ENCODE results near the gene RPL13.

Gene RPL13

GRCh38 chr16:89534252-89534756 is 26.2 kb upstream of the RPL13 start:
- H3K4me3 ChIP-seq (ENCODE audit: low read length) = no peak overlapping the region
- peaks cover 40% of the 10 kb centered on the region for H3K36me3 ChIP-seq (ENCODE audit: control insufficient read depth, insufficient read depth, low read length)
- H3K9ac ChIP-seq (ENCODE audit: low read length) = no peak overlapping the region
- H3K4me1 ChIP-seq (ENCODE audit: control insufficient read depth, insufficient read depth, low read length) = no peaks in the 10 kb centered on the region
- H3K27ac ChIP-seq (ENCODE audit: low read depth, low read length) = no peak overlapping the region
- no peaks in the 10 kb centered on the region for H3K27me3 ChIP-seq (ENCODE audit: control insufficient read depth, insufficient read depth, low read length)

GRCh38 chr16:89536371-89536770 is 24.1 kb upstream of the RPL13 start:
- Histone ChIP-seq H3K27me3 (ENCODE audit: control insufficient read depth, insufficient read depth, low read length) (no peaks in the 10 kb centered on the region), H3K9ac (ENCODE audit: low read length) (no peak overlapping the region), H3K36me3 (ENCODE audit: control insufficient read depth, insufficient read depth, low read length) (peaks cover 35% of the 10 kb centered on the region), H3K4me3 (ENCODE audit: low read length) (no peak overlapping the region), H3K4me1 (ENCODE audit: control insufficient read depth, insufficient read depth, low read length) (no peaks in the 10 kb centered on the region), H3K27ac (ENCODE audit: low read depth, low read length) (no peak overlapping the region)

GRCh38 chr16:89536886-89537548 is 23.5 kb upstream of the RPL13 start:
- Histone ChIP-seq H3K4me3 (ENCODE audit: low read length) (no peak overlapping the region), H3K36me3 (ENCODE audit: control insufficient read depth, insufficient read depth, low read length) (peaks cover 31% of the 10 kb centered on the region), H3K9ac (ENCODE audit: low read length) (no peak overlapping the region), H3K27ac (ENCODE audit: low read depth, low read length) (no peak overlapping the region), H3K27me3 (ENCODE audit: control insufficient read depth, insufficient read depth, low read length) (no peaks in the 10 kb centered on the region), H3K4me1 (ENCODE audit: control insufficient read depth, insufficient read depth, low read length) (no peaks in the 10 kb centered on the region)

- Histone ChIP-seq H3K27ac (ENCODE audit: low read depth, low read length) (no peak overlapping the region), H3K9ac (ENCODE audit: low read length) (no peak overlapping the region), H3K4me3 (ENCODE audit: low read length) (no peak overlapping the region), H3K36me3 (ENCODE audit: control insufficient read depth, insufficient read depth, low read length) (peaks cover 27% of the 10 kb centered on the region), H3K27me3 (ENCODE audit: control insufficient read depth, insufficient read depth, low read length) (no peaks in the 10 kb centered on the region), H3K4me1 (ENCODE audit: control insufficient read depth, insufficient read depth, low read length) (no peaks in the 10 kb centered on the region)
Observed at GRCh38 chr16:89537549-89537925, 22.9 kb upstream of the RPL13 start.

- Histone ChIP-seq H3K27ac (ENCODE audit: low read depth, low read length) (no peak overlapping the region), H3K4me1 (ENCODE audit: control insufficient read depth, insufficient read depth, low read length) (no peaks in the 10 kb centered on the region), H3K27me3 (ENCODE audit: control insufficient read depth, insufficient read depth, low read length) (no peaks in the 10 kb centered on the region), H3K9ac (ENCODE audit: low read length) (no peak overlapping the region), H3K36me3 (ENCODE audit: control insufficient read depth, insufficient read depth, low read length) (peaks cover 27% of the 10 kb centered on the region), H3K4me3 (ENCODE audit: low read length) (no peak overlapping the region)
Observed at GRCh38 chr16:89538286-89538685, 22.2 kb upstream of the RPL13 start.

- Histone ChIP-seq H3K27me3 (ENCODE audit: control insufficient read depth, insufficient read depth, low read length) (no peaks in the 10 kb centered on the region), H3K36me3 (ENCODE audit: control insufficient read depth, insufficient read depth, low read length) (peaks cover 13% of the 10 kb centered on the region), H3K4me1 (ENCODE audit: control insufficient read depth, insufficient read depth, low read length) (no peaks in the 10 kb centered on the region), H3K9ac (ENCODE audit: low read length) (no peak overlapping the region), H3K27ac (ENCODE audit: low read depth, low read length) (no peak overlapping the region), H3K4me3 (ENCODE audit: low read length) (no peak overlapping the region)
Observed at GRCh38 chr16:89540557-89540956, 19.9 kb upstream of the RPL13 start.

- H3K27ac ChIP-seq (ENCODE audit: low read depth, low read length) = no peak overlapping the region
- no peaks in the 10 kb centered on the region for H3K27me3 ChIP-seq (ENCODE audit: control insufficient read depth, insufficient read depth, low read length)
- H3K4me1 ChIP-seq (ENCODE audit: control insufficient read depth, insufficient read depth, low read length) = no peaks in the 10 kb centered on the region
- no peak overlapping the region for H3K4me3 ChIP-seq (ENCODE audit: low read length)
- H3K36me3 ChIP-seq (ENCODE audit: control insufficient read depth, insufficient read depth, low read length) = peaks cover 10% of the 10 kb centered on the region
- H3K9ac ChIP-seq (ENCODE audit: low read length) = no peak overlapping the region
Observed at GRCh38 chr16:89541792-89542191, 18.7 kb upstream of the RPL13 start.

GRCh38 chr16:89544113-89544512 is 16.4 kb upstream of the RPL13 start:
- Histone ChIP-seq H3K27me3 (ENCODE audit: control insufficient read depth, insufficient read depth, low read length) (no peaks in the 10 kb centered on the region), H3K9ac (ENCODE audit: low read length) (no peak overlapping the region), H3K4me3 (ENCODE audit: low read length) (no peak overlapping the region), H3K27ac (ENCODE audit: low read depth, low read length) (no peak overlapping the region), H3K4me1 (ENCODE audit: control insufficient read depth, insufficient read depth, low read length) (no peaks in the 10 kb centered on the region), H3K36me3 (ENCODE audit: control insufficient read depth, insufficient read depth, low read length) (peaks cover 8% of the 10 kb centered on the region)

GRCh38 chr16:89544713-89545043 is 15.8 kb upstream of the RPL13 start:
- peaks cover 10% of the 10 kb centered on the region for H3K36me3 ChIP-seq (ENCODE audit: control insufficient read depth, insufficient read depth, low read length)
- no peak overlapping the region for H3K27ac ChIP-seq (ENCODE audit: low read depth, low read length)
- no peak overlapping the region for H3K9ac ChIP-seq (ENCODE audit: low read length)
- H3K27me3 ChIP-seq (ENCODE audit: control insufficient read depth, insufficient read depth, low read length) = no peaks in the 10 kb centered on the region
- no peaks in the 10 kb centered on the region for H3K4me1 ChIP-seq (ENCODE audit: control insufficient read depth, insufficient read depth, low read length)
- H3K4me3 ChIP-seq (ENCODE audit: low read length) = no peak overlapping the region

GRCh38 chr16:89545044-89545830 is 15.2 kb upstream of the RPL13 start:
- Histone ChIP-seq H3K9ac (ENCODE audit: low read length) (no peak overlapping the region), H3K4me3 (ENCODE audit: low read length) (no peak overlapping the region), H3K4me1 (ENCODE audit: control insufficient read depth, insufficient read depth, low read length) (no peaks in the 10 kb centered on the region), H3K36me3 (ENCODE audit: control insufficient read depth, insufficient read depth, low read length) (peaks cover 12% of the 10 kb centered on the region), H3K27ac (ENCODE audit: low read depth, low read length) (no peak overlapping the region), H3K27me3 (ENCODE audit: control insufficient read depth, insufficient read depth, low read length) (no peaks in the 10 kb centered on the region)

GRCh38 chr16:89545831-89546574 is 14.5 kb upstream of the RPL13 start:
- no peak overlapping the region for H3K4me3 ChIP-seq (ENCODE audit: low read length)
- peaks cover 17% of the 10 kb centered on the region for H3K36me3 ChIP-seq (ENCODE audit: control insufficient read depth, insufficient read depth, low read length)
- H3K4me1 ChIP-seq (ENCODE audit: control insufficient read depth, insufficient read depth, low read length) = no peaks in the 10 kb centered on the region
- H3K27me3 ChIP-seq (ENCODE audit: control insufficient read depth, insufficient read depth, low read length) = no peaks in the 10 kb centered on the region
- H3K27ac ChIP-seq (ENCODE audit: low read depth, low read length) = no peak overlapping the region
- no peak overlapping the region for H3K9ac ChIP-seq (ENCODE audit: low read length)

- peaks cover 19% of the 10 kb centered on the region for H3K36me3 ChIP-seq (ENCODE audit: control insufficient read depth, insufficient read depth, low read length)
- no peaks in the 10 kb centered on the region for H3K27me3 ChIP-seq (ENCODE audit: control insufficient read depth, insufficient read depth, low read length)
- H3K4me1 ChIP-seq (ENCODE audit: control insufficient read depth, insufficient read depth, low read length) = no peaks in the 10 kb centered on the region
- H3K9ac ChIP-seq (ENCODE audit: low read length) = no peak overlapping the region
- H3K27ac ChIP-seq (ENCODE audit: low read depth, low read length) = no peak overlapping the region
- no peak overlapping the region for H3K4me3 ChIP-seq (ENCODE audit: low read length)
Observed at GRCh38 chr16:89546781-89547180, 13.7 kb upstream of the RPL13 start.
